Mesothelial cell of epicardium (in vitro differentiated cells): ENCODE measurements around the gene RPL3. TPM values are rescaled to one million over a fixed set of nuclear protein-coding genes. Genes with fewer than 3 reads are reported as not detected.

Source experiments
- DNase-seq, 2 experiments: peaks; one replicate each; pipeline ENCODE4 v3.0.0; 2021; ENCODE audit warnings: low spot score in 2 of 2; ENCODE audit not compliant: unreplicated experiment in 2 of 2
- H3K27ac Mint-ChIP-seq: 2 replicates; pipeline ENCODE4 v1.8.0; 2021; ENCODE audit warnings: mixed read lengths
- H3K27me3 Mint-ChIP-seq: 2 replicates; pipeline ENCODE4 v1.8.0; 2021; ENCODE audit warnings: low read depth, mixed read lengths
- H3K36me3 Mint-ChIP-seq: 2 replicates; pipeline ENCODE4 v1.8.0; 2021; ENCODE audit warnings: mixed read lengths
- H3K4me1 Mint-ChIP-seq: 2 replicates; pipeline ENCODE4 v1.8.0; 2021; ENCODE audit warnings: mixed read lengths
- H3K4me3 Mint-ChIP-seq: 2 replicates; pipeline ENCODE4 v1.8.0; 2021; ENCODE audit warnings: mild to moderate bottlenecking, moderate library complexity, mixed read lengths
- H3K9me3 Mint-ChIP-seq: 2 replicates; pipeline ENCODE4 v1.8.0; 2021; ENCODE audit warnings: mixed read lengths
- CTCF ChIP-seq: fragments of 200-600 bp; sonication (generic); IDR thresholded peaks from one replicate; pipeline ENCODE4 v1.5.0; 2021; ENCODE audit warnings: antibody characterized with exemption; ENCODE audit not compliant: unreplicated experiment
- total RNA-seq: library from RNA; stranded (reverse); gene quantifications from 3 replicates; pipeline ENCODE4 v1.2.1, GENCODE V29; 2021

The RPL3 gene
- total RNA-seq, 1 donor from 2014 or later, result 2,423 TPM

GRCh38 chr22:39301108-39301507 lies 18.3 kb downstream of the RPL3 start:
- no peak for DNase-seq
- H3K27ac Mint-ChIP-seq, result no peak overlapping the region
- no peak for TF ChIP-seq CTCF
- H3K36me3 Mint-ChIP-seq, result no peaks in the 10 kb centered on the region
- no peak overlapping the region for H3K4me3 Mint-ChIP-seq
- H3K27me3 Mint-ChIP-seq, result no peaks in the 10 kb centered on the region
- H3K4me1 Mint-ChIP-seq, result peaks cover 41% of the 10 kb centered on the region
- no peaks in the 10 kb centered on the region for H3K9me3 Mint-ChIP-seq

- Mint-ChIP-seq H3K4me3 (no peak overlapping the region), H3K27me3 (no peaks in the 10 kb centered on the region), H3K27ac (peak overlapping the region; percentile 33), H3K4me1 (peaks cover 43% of the 10 kb centered on the region), H3K9me3 (no peaks in the 10 kb centered on the region), H3K36me3 (no peaks in the 10 kb centered on the region)
- DNase-seq, result no peak
- TF ChIP-seq CTCF, result no peak
These were observed 19.1 kb downstream of the RPL3 start for GRCh38 chr22:39300186-39300830.

- Mint-ChIP-seq H3K4me3 (no peak overlapping the region), H3K27ac (peak overlapping the region; percentile 33), H3K4me1 (peaks cover 48% of the 10 kb centered on the region), H3K27me3 (no peaks in the 10 kb centered on the region), H3K36me3 (no peaks in the 10 kb centered on the region), H3K9me3 (no peaks in the 10 kb centered on the region)
- no peak for DNase-seq
- TF ChIP-seq CTCF, result no peak
These were observed 19.6 kb downstream of the RPL3 start for GRCh38 chr22:39299829-39300178.

GRCh38 chr22:39298241-39298987 lies 21.0 kb downstream of the RPL3 start:
- no peak for TF ChIP-seq CTCF
- no peak for DNase-seq
- Mint-ChIP-seq H3K9me3 (no peaks in the 10 kb centered on the region), H3K36me3 (no peaks in the 10 kb centered on the region), H3K4me1 (peaks cover 61% of the 10 kb centered on the region), H3K27me3 (no peaks in the 10 kb centered on the region), H3K4me3 (no peak overlapping the region), H3K27ac (peak overlapping the region; percentile 97)

- Mint-ChIP-seq H3K27me3 (no peaks in the 10 kb centered on the region), H3K36me3 (no peaks in the 10 kb centered on the region), H3K4me3 (no peak overlapping the region), H3K4me1 (peaks cover 65% of the 10 kb centered on the region), H3K27ac (peak overlapping the region; percentile 97), H3K9me3 (no peaks in the 10 kb centered on the region)
- no peak for TF ChIP-seq CTCF
- no peak for DNase-seq
These were observed 21.8 kb downstream of the RPL3 start for GRCh38 chr22:39297490-39298240.
